Mesodermal cell (in vitro differentiated cells): Measurements from ENCODE around the gene NPR3.

Source experiments
- H3K27ac ChIP-seq: 2 replicates; pipeline ENCODE4 v1.7.0; 2013; ENCODE audit warnings: mild to moderate bottlenecking, low read depth, low read length, moderate library complexity; ENCODE audit not compliant: severe bottlenecking
- H3K36me3 ChIP-seq: 2 replicates; pipeline ENCODE4 v1.7.1; 2013; ENCODE audit warnings: mild to moderate bottlenecking, low read length, moderate library complexity; ENCODE audit not compliant: control insufficient read depth, insufficient read depth
- H3K4me1 ChIP-seq: one replicate; pipeline ENCODE4 v1.7.1; 2013; ENCODE audit warnings: mild to moderate bottlenecking, low read length; ENCODE audit not compliant: insufficient read depth, control insufficient read depth, poor library complexity, severe bottlenecking
- H3K4me3 ChIP-seq: 2 replicates; pipeline ENCODE4 v1.7.0; 2013; ENCODE audit warnings: low read length, control low read depth, mild to moderate bottlenecking; ENCODE audit not compliant: insufficient read depth, poor library complexity, severe bottlenecking; ENCODE audit errors: extremely low read depth
- H3K9me3 ChIP-seq: 2 replicates; pipeline ENCODE4 v1.7.1; 2013; ENCODE audit warnings: mild to moderate bottlenecking, low read length, moderate library complexity; ENCODE audit not compliant: control insufficient read depth
- WGBS, 2 experiments: methylation state at CpG; one replicate each; pipeline ENCODE4 v1.1.5; 2013; ENCODE audit warnings: missing lambda C conversion rate in 2 of 2; ENCODE audit not compliant: insufficient coverage in 2 of 2; 5-methylcytosine and 5-hydroxymethylcytosine counted together

The NPR3 gene

DNA sequence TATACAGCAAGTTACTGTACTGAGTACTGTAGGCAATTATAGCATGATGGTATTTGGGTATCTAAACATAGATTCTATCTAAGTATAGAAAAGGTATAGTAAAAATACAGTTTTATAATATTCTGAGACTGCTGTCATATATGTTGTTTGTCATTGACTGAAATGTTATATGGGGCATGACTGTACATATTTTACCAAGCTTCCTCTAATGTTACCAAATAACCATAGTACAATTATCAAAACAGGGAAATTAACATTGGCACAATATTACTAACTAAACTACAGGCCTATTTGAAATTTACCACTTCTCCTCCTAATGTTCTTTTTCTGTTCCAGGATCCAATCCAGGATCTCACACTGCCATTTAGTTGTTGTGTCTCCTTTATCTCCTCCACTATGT is 18.5 kb downstream of the NPR3 start:
- Histone ChIP-seq H3K27ac (no peak overlapping the region), H3K4me3 (no peak overlapping the region), H3K9me3 (no peaks in the 10 kb centered on the region), H3K4me1 (no peaks in the 10 kb centered on the region), H3K36me3 (no peaks in the 10 kb centered on the region)

DNA sequence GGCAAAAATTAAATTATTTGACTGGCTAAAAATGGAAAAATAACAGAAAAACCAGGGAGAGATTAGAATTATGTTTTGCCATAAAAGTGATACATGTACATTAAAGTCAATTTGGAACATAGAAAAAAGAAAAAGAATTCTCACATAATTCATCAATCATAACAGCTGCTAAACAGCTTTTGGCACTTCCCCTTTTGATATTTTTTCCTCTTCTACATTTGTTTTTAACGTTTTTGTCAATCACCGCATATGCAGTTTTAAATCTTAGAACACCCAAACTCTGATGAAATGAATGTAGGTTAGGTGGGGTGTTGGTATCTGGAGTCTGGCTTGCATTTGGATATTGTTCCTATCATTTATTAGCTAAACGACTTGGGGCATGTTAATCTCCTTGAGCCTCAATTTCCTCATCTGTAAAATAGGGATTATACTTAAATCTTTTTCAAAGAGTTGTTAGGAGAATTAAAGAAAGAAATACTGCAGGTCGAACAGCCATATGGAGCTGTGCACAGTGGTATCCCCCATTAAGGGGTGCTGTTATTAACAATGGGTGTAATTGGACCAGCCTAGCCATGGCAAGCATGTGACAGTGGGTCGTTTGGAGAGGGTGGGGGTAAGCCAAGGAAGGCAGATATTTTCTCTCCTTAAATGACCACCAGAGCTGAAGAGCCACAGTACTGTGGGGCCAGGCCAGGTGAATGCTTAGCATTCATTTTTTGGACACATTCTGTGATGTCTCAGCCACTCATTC is 22.6 kb downstream of the NPR3 start:
- 89% methylated on average over 1 of the region's 5 CpGs; no CpG with 5 or more reads in 1 of the 2 experiments for WGBS, 2 experiments
- H3K27ac ChIP-seq, result no peak overlapping the region
- H3K4me3 ChIP-seq, result no peak overlapping the region
- H3K36me3 ChIP-seq, result no peaks in the 10 kb centered on the region
- no peaks in the 10 kb centered on the region for H3K9me3 ChIP-seq
- no peaks in the 10 kb centered on the region for H3K4me1 ChIP-seq

DNA sequence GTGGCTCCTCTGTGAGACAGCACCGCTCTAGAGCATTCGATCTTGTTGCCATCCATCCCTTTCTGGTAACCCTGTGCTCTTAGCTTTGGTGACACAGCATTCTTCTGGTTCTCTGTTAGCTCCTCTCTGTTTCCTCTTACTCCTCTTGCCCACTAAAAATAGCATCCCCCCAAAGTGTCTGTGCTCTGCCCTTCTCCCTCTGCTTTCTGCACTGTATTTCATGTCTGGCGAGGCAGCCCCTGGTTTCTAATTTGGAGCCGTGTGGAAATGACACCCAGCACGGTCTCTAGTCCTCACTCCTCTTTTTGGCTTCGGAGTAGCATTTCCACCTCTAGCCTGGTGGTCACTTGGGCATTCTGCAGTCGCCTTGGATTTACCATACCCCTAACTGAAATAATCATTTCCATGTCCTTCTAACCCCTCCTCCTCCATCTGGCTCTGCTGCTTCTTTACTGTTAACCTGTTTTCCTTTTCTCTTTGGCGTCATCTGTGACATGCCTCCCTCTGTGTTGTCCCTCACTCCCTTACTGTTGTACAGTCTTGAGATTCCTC is 23.8 kb downstream of the NPR3 start:
- WGBS, 2 experiments, result 88 to 95% methylated on average over 8 of the region's 8 CpGs
- Histone ChIP-seq H3K9me3 (no peaks in the 10 kb centered on the region), H3K4me3 (no peak overlapping the region), H3K4me1 (no peaks in the 10 kb centered on the region), H3K27ac (no peak overlapping the region), H3K36me3 (no peaks in the 10 kb centered on the region)

DNA sequence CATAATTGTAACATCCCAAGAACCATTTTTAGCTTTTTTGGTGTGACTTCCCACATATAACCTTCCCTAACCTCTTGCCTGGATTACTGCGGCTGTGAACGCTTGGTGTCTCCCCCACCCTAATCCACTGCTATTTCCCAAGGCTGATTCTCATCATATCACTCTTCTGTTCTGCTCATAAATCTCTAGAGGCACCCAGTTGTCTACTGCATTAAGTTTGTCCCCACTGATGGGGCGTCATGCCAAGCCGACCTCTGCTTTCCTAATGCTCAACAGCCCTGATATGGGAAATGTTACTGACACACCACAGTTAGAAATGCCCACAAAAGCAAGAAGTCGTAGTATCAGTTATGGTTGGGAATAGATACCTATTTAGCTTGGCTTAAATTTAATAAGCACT is 24.4 kb downstream of the NPR3 start:
- Histone ChIP-seq H3K27ac (no peak overlapping the region), H3K9me3 (no peaks in the 10 kb centered on the region), H3K4me1 (no peaks in the 10 kb centered on the region), H3K36me3 (no peaks in the 10 kb centered on the region), H3K4me3 (no peak overlapping the region)
- 88 to 98% methylated on average over 4 of the region's 5 CpGs for WGBS, 2 experiments

DNA sequence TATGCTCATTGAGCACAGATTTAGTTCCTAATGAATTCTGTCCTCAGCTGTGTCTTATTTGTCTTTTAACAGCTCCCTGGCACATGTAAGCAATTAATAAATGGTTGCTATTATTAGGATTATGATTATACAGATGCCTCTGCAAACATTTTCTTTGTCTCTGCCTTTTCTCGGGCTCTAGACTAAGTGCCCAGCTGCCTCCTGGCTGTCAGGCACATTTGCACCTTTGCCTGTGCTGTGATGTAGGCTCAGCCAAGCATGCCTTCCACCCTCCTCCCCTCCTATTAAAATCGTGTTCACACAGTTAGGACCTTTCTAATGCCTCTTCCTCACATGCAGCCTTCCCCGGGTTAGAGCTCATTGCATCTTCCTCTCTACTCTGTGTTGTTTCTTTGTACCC is 25.7 kb downstream of the NPR3 start:
- H3K4me3 ChIP-seq, result no peak overlapping the region
- no peaks in the 10 kb centered on the region for H3K36me3 ChIP-seq
- 82% methylated on average over 3 of the region's 3 CpGs for WGBS, 2 experiments
- no peak overlapping the region for H3K27ac ChIP-seq
- no peaks in the 10 kb centered on the region for H3K4me1 ChIP-seq
- H3K9me3 ChIP-seq, result no peaks in the 10 kb centered on the region

DNA sequence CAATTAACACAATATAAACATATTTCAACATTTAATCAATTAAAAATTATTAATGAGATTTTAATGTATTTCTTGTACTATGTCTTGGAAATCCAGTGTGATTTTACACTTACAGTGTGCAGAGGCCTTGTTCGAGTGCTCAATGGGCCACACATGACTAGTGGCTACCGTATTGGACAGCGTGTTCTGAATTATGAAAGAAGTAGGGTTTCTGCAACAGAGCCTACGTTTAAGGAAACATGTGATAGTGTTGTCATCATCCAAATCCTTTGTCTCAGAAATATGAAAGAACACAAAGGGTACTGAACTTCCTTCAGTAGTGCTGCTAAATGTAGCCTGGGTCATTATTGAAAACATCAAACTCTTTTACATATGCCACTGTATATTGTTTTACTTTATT is 29.5 kb downstream of the NPR3 start:
- no peak overlapping the region for H3K4me3 ChIP-seq
- no peaks in the 10 kb centered on the region for H3K4me1 ChIP-seq
- no peaks in the 10 kb centered on the region for H3K36me3 ChIP-seq
- no peak overlapping the region for H3K27ac ChIP-seq
- H3K9me3 ChIP-seq, result no peaks in the 10 kb centered on the region
- 91 to 97% methylated on average over 3 to 4 of the region's 4 CpGs for WGBS, 2 experiments

DNA sequence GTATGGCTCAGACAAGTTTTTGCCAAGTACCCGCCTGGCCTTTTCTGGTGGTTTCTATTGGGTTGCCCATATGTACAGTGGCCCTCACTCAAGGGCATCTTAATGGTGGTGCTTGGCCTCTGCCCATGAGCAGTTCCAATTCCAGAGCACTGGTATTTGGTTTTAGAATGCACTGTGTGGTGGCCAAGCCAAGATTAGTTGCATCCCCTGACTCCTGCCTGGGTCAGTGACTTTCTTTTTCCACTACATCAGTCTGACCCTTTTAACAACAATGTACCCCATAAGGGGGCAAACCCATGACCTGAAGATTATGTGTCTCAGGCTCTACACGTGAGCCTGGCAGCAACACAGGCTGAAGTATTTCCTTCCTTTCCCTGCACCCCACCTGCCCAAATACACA is 34.2 kb downstream of the NPR3 start:
- WGBS, 2 experiments, result 87 to 89% methylated on average over 2 of the region's 2 CpGs
- H3K36me3 ChIP-seq, result no peaks in the 10 kb centered on the region
- H3K4me3 ChIP-seq, result no peak overlapping the region
- H3K27ac ChIP-seq, result no peak overlapping the region
- no peaks in the 10 kb centered on the region for H3K9me3 ChIP-seq
- H3K4me1 ChIP-seq, result no peaks in the 10 kb centered on the region

DNA sequence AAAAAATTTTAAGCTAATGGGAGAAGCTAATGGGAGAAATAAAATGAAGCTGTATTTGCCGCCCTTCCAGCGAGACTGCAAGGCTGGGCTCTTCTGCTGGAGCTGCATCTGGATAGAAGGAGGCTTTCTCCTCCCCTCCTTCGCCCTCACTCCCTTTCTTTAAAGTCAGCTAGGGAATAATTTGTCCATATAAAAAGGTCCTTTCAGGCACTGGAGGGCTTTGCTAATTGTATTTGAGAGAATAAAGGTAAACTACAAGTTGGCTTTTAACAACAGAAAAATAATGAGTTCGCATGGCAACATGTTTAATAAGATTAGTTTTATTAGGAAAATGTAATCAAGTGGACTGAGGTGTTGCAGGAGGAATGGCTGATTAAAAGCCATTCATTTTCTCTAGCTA is 41.3 kb downstream of the NPR3 start:
- Histone ChIP-seq H3K4me1 (no peaks in the 10 kb centered on the region), H3K27ac (no peak overlapping the region), H3K36me3 (no peaks in the 10 kb centered on the region), H3K4me3 (no peak overlapping the region), H3K9me3 (no peaks in the 10 kb centered on the region)
- WGBS, 2 experiments, result 100% methylated on average over 1 of the region's 4 CpGs; no CpG with 5 or more reads in 1 of the 2 experiments

DNA sequence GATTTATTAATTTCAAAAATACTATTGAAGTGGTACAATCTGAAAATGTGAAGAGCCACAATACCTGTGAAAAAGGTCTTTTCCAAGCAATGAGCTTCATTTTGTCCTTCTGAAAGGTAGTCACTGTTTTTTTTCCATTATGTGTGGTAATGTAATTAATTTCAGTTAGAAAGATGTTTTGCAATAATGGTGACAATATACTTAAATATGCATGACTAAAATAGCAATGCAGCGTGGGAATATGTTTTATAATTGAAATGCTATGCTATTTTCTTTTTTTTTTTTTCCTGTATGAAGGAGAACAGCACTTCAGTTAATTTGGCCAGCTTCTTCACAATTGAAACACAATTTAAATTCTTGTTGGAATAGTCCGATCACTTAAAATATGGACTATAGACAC is 41.9 kb downstream of the NPR3 start:
- no peak overlapping the region for H3K27ac ChIP-seq
- H3K36me3 ChIP-seq, result no peaks in the 10 kb centered on the region
- no peaks in the 10 kb centered on the region for H3K9me3 ChIP-seq
- WGBS, 2 experiments, result no CpG with 5 or more reads among the region's 2 CpGs
- H3K4me3 ChIP-seq, result no peak overlapping the region
- no peaks in the 10 kb centered on the region for H3K4me1 ChIP-seq

DNA sequence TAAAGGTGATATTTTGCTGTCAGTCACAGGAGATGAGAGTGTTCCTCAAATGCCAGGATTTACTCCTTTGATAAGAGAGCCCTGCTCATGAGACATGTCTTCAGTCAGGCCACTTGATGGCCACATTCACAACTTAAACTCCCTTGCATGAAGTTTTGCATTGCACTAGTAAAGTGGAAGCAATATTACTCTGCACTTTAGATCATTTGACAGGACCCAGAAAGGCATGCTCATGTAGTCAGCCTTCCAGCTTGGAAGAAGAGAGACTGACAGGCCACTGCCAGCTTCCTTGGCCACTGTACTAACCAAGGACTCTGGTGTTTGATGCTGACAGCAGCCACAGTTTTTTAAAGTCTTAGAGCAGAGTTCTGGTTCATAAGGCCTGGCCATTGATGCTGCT is 42.6 kb downstream of the NPR3 start:
- H3K4me3 ChIP-seq, result no peak overlapping the region
- H3K4me1 ChIP-seq, result no peaks in the 10 kb centered on the region
- no peaks in the 10 kb centered on the region for H3K36me3 ChIP-seq
- H3K27ac ChIP-seq, result no peak overlapping the region
- H3K9me3 ChIP-seq, result no peaks in the 10 kb centered on the region

DNA sequence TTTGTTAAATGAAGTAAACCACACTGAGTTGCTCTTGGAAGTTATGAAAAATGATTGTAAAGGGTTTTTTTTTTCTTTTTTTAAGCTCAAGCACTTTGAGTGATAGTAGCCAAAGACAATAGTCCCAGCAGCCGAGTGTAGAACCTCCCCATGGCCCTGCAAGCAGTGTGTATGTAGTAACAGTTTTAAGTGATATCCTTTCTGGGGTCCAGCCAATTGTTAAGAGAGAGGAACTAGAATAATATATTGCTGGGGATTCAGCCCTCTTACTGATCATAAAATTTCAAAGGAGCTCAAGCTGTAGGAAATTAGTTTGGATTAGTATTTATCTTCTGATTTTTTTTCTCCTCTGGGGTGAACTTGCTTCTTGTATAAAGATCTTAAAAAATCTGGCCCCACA is 43.2 kb downstream of the NPR3 start:
- no peak overlapping the region for H3K27ac ChIP-seq

More for the DNA sequence above, 43.2 kb downstream of the NPR3 start:
- Histone ChIP-seq H3K9me3 (no peaks in the 10 kb centered on the region), H3K36me3 (no peaks in the 10 kb centered on the region), H3K4me3 (no peak overlapping the region), H3K4me1 (no peaks in the 10 kb centered on the region)
- 100% methylated on average over 1 of the region's 1 CpG; no CpG with 5 or more reads in 1 of the 2 experiments for WGBS, 2 experiments
